Activated CD4-positive, alpha-beta T cell treated with anti-CD3 and anti-CD28 coated beads, Interleukin-10, Interleukin-2, amounts not matched to agents 100 ng/mL and 50 ng/mL, durations not matched to agents 16 hours and 8 hours (primary cell): ENCODE measurements around the gene VPS16.
"Not testable (repeated sequence)": the region's sequence is repeated elsewhere in the genome, so short reads cannot be mapped to it uniquely, and the experiment has no call there.

Experiments used
- DNase-seq: peaks from one replicate; pipeline ENCODE4 v3.0.0-alpha.2; 2020

The VPS16 gene

GRCh38 chr20:2807929-2808328, 32.6 kb upstream of the VPS16 start:
- DNase-seq, result not testable (repeated sequence)

GRCh38 chr20:2809690-2810089, 30.9 kb upstream of the VPS16 start:
- DNase-seq, result no peak

- DNase-seq, result no peak
Measured at GRCh38 chr20:2812189-2812588, 28.4 kb upstream of the VPS16 start.

GRCh38 chr20:2814076-2814475, 26.5 kb upstream of the VPS16 start:
- DNase-seq, result no peak

- DNase-seq, result no peak
Measured at GRCh38 chr20:2814587-2815051, 25.9 kb upstream of the VPS16 start, which contains the start of gene C20orf141. Gene C20orf141 (plus strand): TSS chr20:2814987. CDS start chr20:2815185, 198 bp downstream.

- DNase-seq, result no peak
Measured at GRCh38 chr20:2815242-2815900, 25.2 kb upstream of the VPS16 start.

- DNase-seq, result no peak
Measured at GRCh38 chr20:2816030-2816582, 24.4 kb upstream of the VPS16 start, which contains the start of gene TMEM239. Gene TMEM239 (plus strand): TSS chr20:2816364. CDS start chr20:2816555, 191 bp downstream.

- DNase-seq, result no peak
Measured at GRCh38 chr20:2816583-2817340, 23.8 kb upstream of the VPS16 start.

- no peak for DNase-seq
Measured at GRCh38 chr20:2817341-2817726, 23.2 kb upstream of the VPS16 start.

- DNase-seq, result no peak
Measured at GRCh38 chr20:2817891-2818595, 22.5 kb upstream of the VPS16 start.

- no peak for DNase-seq
Measured at GRCh38 chr20:2820084-2820895, 20.3 kb upstream of the VPS16 start.

- no peak for DNase-seq
Measured at GRCh38 chr20:2820896-2821869, 19.4 kb upstream of the VPS16 start.

GRCh38 chr20:2822073-2822472, 18.5 kb upstream of the VPS16 start:
- peak; percentile 54 for DNase-seq

GRCh38 chr20:2825761-2826160, 14.8 kb upstream of the VPS16 start:
- DNase-seq, result peak; percentile 17

- no peak for DNase-seq
Measured at GRCh38 chr20:2826655-2827054, 13.9 kb upstream of the VPS16 start.

GRCh38 chr20:2829376-2829775, 11.2 kb upstream of the VPS16 start:
- no peak for DNase-seq

- DNase-seq, result not testable (repeated sequence)
Measured at GRCh38 chr20:2831206-2831605, 9.3 kb upstream of the VPS16 start.

- no peak for DNase-seq
Measured at GRCh38 chr20:2833761-2834160, 6.8 kb upstream of the VPS16 start.

GRCh38 chr20:2834401-2835110, 6.0 kb upstream of the VPS16 start:
- no peak for DNase-seq

GRCh38 chr20:2835331-2835796, 5.2 kb upstream of the VPS16 start:
- no peak for DNase-seq
